H1 (cell line): ENCODE results near the gene SH3RF2. TPM values are rescaled to one million over a fixed set of nuclear protein-coding genes. Genes with fewer than 3 reads are reported as not detected.

ENCODE experiments used
- GTF2F1 ChIP-seq: IDR thresholded peaks from 2 replicates; pipeline ENCODE4 v1.6.1; 2012; ENCODE audit warnings: low read depth, low read length, improper control_type of control experiment, borderline replicate concordance
- JUN ChIP-seq: IDR thresholded peaks from 2 replicates; pipeline ENCODE4 v1.6.1; 2011; ENCODE audit warnings: low read depth, mild to moderate bottlenecking, improper control_type of control experiment, low read length
- SIN3A ChIP-seq, 2 experiments: IDR thresholded peaks in 1 of 2; conservative IDR thresholded peaks in 1 of 2; 2 replicates each; pipeline ENCODE4 v1.6.1; 2011 to 2012; ENCODE audit warnings: low read length in 2 of 2, improper control_type of control experiment in 1 of 2, low read depth in 1 of 2, mild to moderate bottlenecking in 1 of 2
- SP2 ChIP-seq: IDR thresholded peaks from 2 replicates; pipeline ENCODE4 v1.6.1; 2012; ENCODE audit warnings: mild to moderate bottlenecking, low read length, inconsistent platforms
- polyA plus RNA-seq, 7 experiments: library from polyadenylated mRNA; depleted of rRNA in 3 of 7; stranded (reverse) in 5 of 7; unstranded in 2 of 7; fragments of >200 nt in 5 of 7; fragments of 200-250 nt in 2 of 7; gene quantifications; 1 replicate in 5 of 7; 2 replicates in 1 of 7; 4 replicates in 1 of 7; pipeline versions ENCODE4 v1.2.1 to v1.2.3, GENCODE V29; 2011 to 2013; ENCODE audit warnings: missing spikeins in 2 of 7, mixed read lengths in 2 of 7
- total RNA-seq: library from RNA; stranded (reverse); fragmentation: NEBNext Ultra II Directional; extraction: Animal tissue kit (Norgen Biotek cat#: 25700); gene quantifications from 2 replicates; pipeline ENCODE4 v1.2.1, GENCODE V29; 2021

SH3RF2 gene
- total and polyA plus RNA-seq, 2 of the 8 experiments (the other 6 are each of a cell fraction or from before 2014, with no cell fraction given), result 0.80 to 0.95 TPM

DNA sequence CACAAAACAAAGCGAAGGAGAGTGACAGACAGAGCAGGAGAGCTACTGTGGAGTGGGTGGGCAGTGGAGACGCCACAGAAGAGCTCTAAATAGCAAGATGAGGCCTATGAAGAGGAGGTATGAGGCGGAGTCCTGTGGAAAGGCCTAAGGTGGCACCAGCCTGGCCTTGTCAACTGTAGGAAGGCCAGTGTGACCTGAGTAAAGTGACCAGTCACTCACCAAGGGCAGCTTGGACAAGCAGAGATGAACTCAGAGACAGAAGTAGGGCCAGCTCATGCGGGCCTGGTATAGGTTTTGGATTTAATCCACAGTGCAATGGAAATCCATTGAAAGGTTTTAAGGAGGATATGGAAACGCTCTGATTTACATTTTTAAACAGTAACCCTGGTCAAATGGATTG, 23.8 kb upstream of the SH3RF2 start (continued):
- TF ChIP-seq GTF2F1 (no peak), JUN (no peak), SP2 (no peak), SIN3A (conservative IDR thresholded peaks at IDR 0.05 in 1 of 2, IDR thresholded peaks at IDR 0.05 in 1 of 2; ENCODE audit: low read depth in 1 of 2, low read length in 2 of 2) (no peak)
- TF ChIP-seq, all 59 proteins: peak for 0
